Vagina (tissue), 2 donors: ENCODE results near the gene HSPB3. TPM values are rescaled to one million over a fixed set of nuclear protein-coding genes. Genes with fewer than 3 reads are reported as not detected.

ENCODE experiments used
- DNase-seq, 2 donors: peaks; one replicate each; pipeline ENCODE4 v3.0.0-alpha.2; 2017; ENCODE audit errors: extremely low spot score in 2 of 2
- H3K27ac ChIP-seq: fragments of 200-600 bp; sonication (generic); one replicate; pipeline ENCODE4 v1.5.1; 2019
- H3K27me3 ChIP-seq: fragments of 200-600 bp; sonication (generic); one replicate; pipeline ENCODE4 v1.5.1; 2019
- H3K36me3 ChIP-seq, 2 donors: fragments of 200-600 bp; sonication (generic); one replicate each; pipeline ENCODE4 v1.5.1; 2017 to 2019
- H3K4me1 ChIP-seq: fragments of 200-600 bp; sonication (generic); one replicate; pipeline ENCODE4 v1.5.1; 2019
- H3K4me3 ChIP-seq, 2 donors: fragments of 200-600 bp; sonication (generic); 1 replicate in 1 of 2; 2 replicates in 1 of 2; pipeline ENCODE4 v1.5.1; 2016 to 2019
- H3K9me3 ChIP-seq: fragments of 200-600 bp; sonication (generic); one replicate; pipeline ENCODE4 v1.5.1; 2019
- CTCF ChIP-seq, 3 experiments: fragments of 450-650 bp in 2 of 3; fragments of 200-600 bp in 1 of 3; sonication (generic) in 1 of 3; IDR thresholded peaks; one replicate each; pipeline ENCODE4 v1.5.1; 2017 to 2019; ENCODE audit warnings: antibody characterized with exemption in 3 of 3, mild to moderate bottlenecking in 2 of 3, moderate library complexity in 2 of 3
- POLR2A ChIP-seq, 2 donors: fragments of 450-650 bp; IDR thresholded peaks; one replicate each; pipeline ENCODE4 v1.6.1; 2017; ENCODE audit warnings: antibody characterized with exemption in 2 of 2, mild to moderate bottlenecking in 2 of 2, moderate library complexity in 2 of 2
- POLR2AphosphoS5 ChIP-seq, 2 donors: sonication (generic); formaldehyde crosslinking; IDR thresholded peaks; one replicate each; pipeline ENCODE4 v1.9.0; 2017; ENCODE audit warnings: antibody characterized with exemption in 2 of 2, mild to moderate bottlenecking in 2 of 2, low read depth in 1 of 2; ENCODE audit not compliant: insufficient read depth in 1 of 2
- intact Hi-C: fragments of 100-400 bp; cut with DNase I; formaldehyde crosslinking; loops from one replicate; pipeline ENCODE4 v1.15.1; 2023
- total RNA-seq: library from RNA; depleted of rRNA; stranded (reverse); fragments of >200 nt; gene quantifications from one replicate; pipeline ENCODE4 v1.2.3, GENCODE V29; 2016

Gene HSPB3
- total RNA-seq, 1 donor from 2014 or later, result not detected

- Histone ChIP-seq H3K9me3 (no peaks in the 10 kb centered on the region), H3K27me3 (no peaks in the 10 kb centered on the region), H3K4me3 (no peak overlapping the region), H3K36me3 (no peaks in the 10 kb centered on the region), H3K27ac (no peak overlapping the region), H3K4me1 (peaks cover 15% of the 10 kb centered on the region)
- TF ChIP-seq POLR2AphosphoS5 (IDR thresholded peaks at IDR 0.05; ENCODE audit: insufficient read depth in 1 of 2, low read depth in 1 of 2), result no peak
- TF ChIP-seq POLR2A (IDR thresholded peaks at IDR 0.05), result no peak
- no peak for TF ChIP-seq CTCF (IDR thresholded peaks at IDR 0.05)
- intact Hi-C loops, result no loop called here
- no peak for DNase-seq
These were observed 1.8 kb downstream of the HSPB3 start for GRCh38 chr5:54457094-54457862.

GRCh38 chr5:54458221-54458620 lies 2.7 kb downstream of the HSPB3 start:
- intact Hi-C loops, result no loop called here
- DNase-seq, result no peak
- TF ChIP-seq CTCF (IDR thresholded peaks at IDR 0.05), result no peak
- TF ChIP-seq POLR2A (IDR thresholded peaks at IDR 0.05), result no peak
- no peak for TF ChIP-seq POLR2AphosphoS5 (IDR thresholded peaks at IDR 0.05; ENCODE audit: insufficient read depth in 1 of 2, low read depth in 1 of 2)
- no peaks in the 10 kb centered on the region for H3K27me3 ChIP-seq
- no peaks in the 10 kb centered on the region for H3K36me3 ChIP-seq
- H3K27ac ChIP-seq, result no peak overlapping the region
- peaks cover 15% of the 10 kb centered on the region for H3K4me1 ChIP-seq
- H3K9me3 ChIP-seq, result no peaks in the 10 kb centered on the region
- H3K4me3 ChIP-seq, result no peak overlapping the region

GRCh38 chr5:54460181-54460919 lies 4.9 kb downstream of the HSPB3 start:
- Histone ChIP-seq H3K36me3 (no peaks in the 10 kb centered on the region), H3K27me3 (no peaks in the 10 kb centered on the region), H3K9me3 (no peaks in the 10 kb centered on the region), H3K27ac (no peak overlapping the region), H3K4me3 (no peak overlapping the region), H3K4me1 (peaks cover 15% of the 10 kb centered on the region)
- TF ChIP-seq POLR2AphosphoS5 (IDR thresholded peaks at IDR 0.05; ENCODE audit: insufficient read depth in 1 of 2, low read depth in 1 of 2) (no peak), POLR2A (IDR thresholded peaks at IDR 0.05) (no peak), CTCF (IDR thresholded peaks at IDR 0.05) (no peak)
- intact Hi-C loops, result no loop called here
- no peak for DNase-seq

GRCh38 chr5:54462281-54462680 lies 6.8 kb downstream of the HSPB3 start:
- no peak for DNase-seq
- Histone ChIP-seq H3K27me3 (no peaks in the 10 kb centered on the region), H3K36me3 (no peaks in the 10 kb centered on the region), H3K9me3 (no peaks in the 10 kb centered on the region), H3K4me1 (peaks cover 1% of the 10 kb centered on the region), H3K4me3 (no peak overlapping the region), H3K27ac (no peak overlapping the region)
- TF ChIP-seq POLR2A (IDR thresholded peaks at IDR 0.05) (no peak), CTCF (IDR thresholded peaks at IDR 0.05) (no peak), POLR2AphosphoS5 (IDR thresholded peaks at IDR 0.05; ENCODE audit: insufficient read depth in 1 of 2, low read depth in 1 of 2) (no peak)
- intact Hi-C loops, result no loop called here

- Histone ChIP-seq H3K9me3 (no peaks in the 10 kb centered on the region), H3K27me3 (no peaks in the 10 kb centered on the region), H3K36me3 (no peaks in the 10 kb centered on the region), H3K27ac (no peak overlapping the region), H3K4me1 (no peaks in the 10 kb centered on the region), H3K4me3 (no peak overlapping the region)
- DNase-seq, result no peak
- intact Hi-C loops, result no loop called here
- no peak for TF ChIP-seq POLR2A (IDR thresholded peaks at IDR 0.05)
- no peak for TF ChIP-seq POLR2AphosphoS5 (IDR thresholded peaks at IDR 0.05; ENCODE audit: insufficient read depth in 1 of 2, low read depth in 1 of 2)
- no peak for TF ChIP-seq CTCF (IDR thresholded peaks at IDR 0.05)
These were observed 8.2 kb downstream of the HSPB3 start for GRCh38 chr5:54463713-54464112.
